GM23248 (cell line): ENCODE data around the gene BRF1.

Source experiments
- EZH2 ChIP-seq: fragments of 200-600 bp; sonication (generic); IDR thresholded peaks from 2 replicates; pipeline ENCODE4 v1.6.1; 2018; ENCODE audit warnings: antibody characterized with exemption, mild to moderate bottlenecking; ENCODE audit not compliant: insufficient read depth, poor library complexity, severe bottlenecking
- EZH2phosphoT487 ChIP-seq: fragments of 200-600 bp; sonication (generic); IDR thresholded peaks from 2 replicates; pipeline ENCODE4 v1.6.1; 2018; ENCODE audit warnings: antibody characterized with exemption, moderate library complexity, mild to moderate bottlenecking, low read depth; ENCODE audit not compliant: insufficient read depth

GRCh38 chr14:105348945-105349699, 48.3 kb upstream of the BRF1 start:
- TF ChIP-seq EZH2 (no peak), EZH2phosphoT487 (no peak)
